ENCODE results near the gene RBM19. TPM values are rescaled to one million over a fixed set of nuclear protein-coding genes. Genes with fewer than 3 reads are reported as not detected.

The RBM19 gene
- polyA plus RNA-seq, 4 donors: 19.9 to 40.5 (median 27.2) TPM

DNA sequence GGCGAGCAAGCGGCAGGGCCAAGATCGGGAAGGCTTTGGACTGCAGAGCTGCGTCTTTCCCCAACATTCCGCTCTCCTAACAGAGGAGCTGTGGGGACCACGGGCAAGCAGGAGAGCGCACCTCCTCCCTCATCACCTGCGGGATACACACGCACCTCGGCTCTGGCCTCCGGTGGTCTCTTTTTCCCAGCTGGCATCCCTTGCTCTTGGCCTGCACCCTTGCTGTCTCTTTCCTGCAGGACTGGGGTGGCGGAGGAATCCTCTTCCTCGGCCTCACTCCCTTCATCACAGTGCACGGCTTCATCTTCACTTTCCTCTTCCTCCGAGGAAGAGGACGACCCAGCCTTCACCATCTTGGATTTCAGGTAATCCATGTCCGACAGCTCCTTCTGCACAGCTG lies 8.5 kb downstream of the RBM19 start:
- DNase-seq (ENCODE audit: low read depth in 4 of 4, low spot score in 3 of 4): no peak

DNA sequence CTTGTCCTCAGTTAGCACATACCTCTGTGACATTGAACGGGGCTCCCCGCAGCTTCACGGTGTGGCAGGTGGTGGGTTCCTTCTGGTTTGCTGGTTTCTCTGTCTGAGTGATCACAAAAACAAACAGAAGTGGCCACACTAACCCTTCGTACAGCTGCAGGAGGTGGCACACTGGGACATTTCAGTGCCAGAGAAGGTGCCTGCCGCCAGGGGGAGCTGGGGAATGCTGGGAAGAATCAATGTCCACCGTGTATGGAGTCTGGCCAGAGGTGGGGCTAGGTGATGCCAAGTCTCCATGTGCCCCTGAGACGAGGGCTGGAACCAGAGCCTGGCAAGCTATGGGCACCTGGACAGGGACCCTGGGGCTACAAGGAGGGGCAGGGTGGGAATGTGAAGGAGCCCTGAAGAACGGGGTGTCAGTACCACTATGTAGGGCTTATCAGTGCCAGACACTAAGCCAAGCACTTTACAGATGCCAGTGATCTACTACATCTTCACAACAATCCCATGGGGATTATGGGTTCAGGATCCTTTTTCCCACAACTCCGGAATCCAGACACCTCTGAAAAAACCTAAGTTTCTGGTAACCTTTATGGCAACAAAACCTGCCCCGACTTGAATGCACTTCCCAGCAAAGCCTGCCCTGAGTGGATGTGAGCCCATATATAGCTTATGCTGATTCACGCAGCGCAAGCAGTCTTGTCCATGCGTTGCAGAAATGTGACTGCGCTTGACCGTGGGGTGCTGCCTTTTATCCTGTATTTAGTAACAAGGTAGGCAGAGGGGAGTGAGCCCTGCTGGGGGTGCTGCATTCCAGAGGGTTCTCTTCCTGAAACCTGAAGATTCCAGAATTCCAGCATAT lies 10.8 kb downstream of the RBM19 start:
- no peak for DNase-seq (ENCODE audit: low read depth in 4 of 4, low spot score in 3 of 4)

DNA sequence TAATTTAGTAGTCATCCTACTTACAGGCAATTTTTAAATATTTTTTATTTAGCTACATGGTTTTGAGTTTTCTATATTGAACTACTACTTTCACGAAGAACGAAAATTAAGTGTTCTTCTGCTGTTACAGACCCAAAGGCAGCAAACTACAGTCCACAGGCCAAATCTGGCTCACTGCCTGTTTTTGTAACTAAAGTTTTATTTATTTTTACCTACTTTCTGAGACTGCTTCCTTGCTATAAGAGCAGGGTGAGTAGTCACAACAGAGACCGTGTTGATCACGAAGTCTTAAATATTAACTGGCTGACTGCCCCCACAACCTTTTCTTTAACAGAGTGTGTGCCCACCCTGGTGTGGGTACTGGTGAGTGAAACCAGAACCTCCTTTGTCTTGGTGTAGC lies 11.6 kb downstream of the RBM19 start:
- DNase-seq (ENCODE audit: low read depth in 4 of 4, low spot score in 3 of 4): no peak

GRCh38 chr12:113950873-113951272 lies 15.3 kb downstream of the RBM19 start:
- no peak for DNase-seq (ENCODE audit: low read depth in 4 of 4, low spot score in 3 of 4)

DNA sequence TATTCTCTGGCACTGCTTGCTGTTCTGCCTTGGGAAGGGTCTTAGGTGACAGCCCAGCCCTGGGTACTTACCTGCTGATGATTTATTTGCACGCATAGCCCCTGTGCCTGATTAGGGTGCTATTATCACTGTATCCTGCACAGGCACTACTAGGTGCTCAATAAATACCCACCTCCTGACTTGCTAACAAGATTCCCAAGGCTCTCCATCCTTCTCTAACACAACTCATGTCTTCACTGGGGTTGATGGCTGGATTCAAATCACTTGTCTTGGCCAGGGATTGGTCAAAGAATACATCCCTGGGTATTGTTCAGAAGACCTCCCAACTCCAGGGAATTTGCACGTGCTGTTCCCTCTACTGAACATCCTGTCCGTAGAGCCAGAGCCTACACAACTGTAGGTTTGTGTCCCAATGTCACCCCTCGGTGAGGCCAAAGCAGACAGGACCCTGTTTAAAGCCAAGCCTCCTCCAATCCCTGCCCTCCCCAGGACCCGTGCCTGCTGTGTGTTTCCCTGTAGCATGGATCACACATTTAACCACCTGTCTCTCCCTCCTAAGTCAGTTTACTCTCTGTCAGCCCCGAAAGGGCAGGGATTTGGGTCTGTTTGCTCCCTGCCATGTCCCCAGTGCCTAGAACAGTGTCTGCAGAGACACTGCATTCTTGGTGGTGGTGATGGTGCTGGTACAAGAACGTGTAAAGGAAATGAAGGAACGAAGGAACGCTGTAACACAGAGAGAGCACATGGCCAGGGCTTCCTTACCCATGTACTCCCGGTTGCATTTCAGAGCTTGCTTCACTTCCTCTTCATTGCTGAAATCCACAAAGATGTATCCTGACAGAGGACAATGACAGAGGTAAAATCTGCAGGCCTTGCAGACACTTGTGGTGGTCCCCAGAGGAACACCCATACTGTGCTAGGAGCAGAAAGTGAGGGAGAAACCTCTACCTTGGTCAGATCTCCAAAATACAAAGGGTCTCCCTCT lies 16.5 kb downstream of the RBM19 start:
- DNase-seq (ENCODE audit: low read depth in 4 of 4, low spot score in 3 of 4): no peak

DNA sequence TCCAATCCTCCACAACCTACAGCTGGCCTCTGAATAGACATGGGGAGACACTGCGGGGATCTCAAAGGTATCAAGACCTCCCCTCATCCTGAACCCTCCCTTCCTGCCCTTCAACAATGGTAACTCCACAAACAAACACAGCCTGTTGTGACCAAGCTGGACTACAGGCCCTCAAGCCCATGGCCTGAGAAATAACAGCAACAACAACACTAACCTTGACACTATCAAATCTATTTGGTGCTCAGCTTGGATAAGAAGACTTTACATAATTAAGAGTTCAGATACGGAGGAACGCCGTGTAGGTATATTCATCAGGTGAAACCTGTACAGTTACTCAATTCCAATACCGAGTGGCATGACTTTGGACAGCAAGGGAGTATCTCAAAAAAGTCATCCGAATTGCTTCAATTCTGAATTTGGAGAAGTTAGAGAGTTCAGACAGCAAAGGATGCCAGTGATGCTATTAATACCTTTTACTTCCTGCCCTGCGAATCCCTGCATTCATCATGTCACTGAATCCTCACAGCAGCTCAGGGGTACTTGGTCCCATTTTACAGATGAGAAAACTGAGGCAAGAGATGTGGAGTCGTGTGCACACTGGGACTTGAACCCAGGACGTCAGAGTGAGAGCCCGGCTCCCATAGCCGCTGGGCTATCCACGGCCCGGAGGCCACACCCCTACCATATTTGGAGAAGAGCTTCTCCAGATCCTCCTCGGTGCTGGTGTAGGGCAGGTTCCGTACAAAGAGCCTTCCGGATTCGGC lies 17.8 kb downstream of the RBM19 start:
- no peak for DNase-seq (ENCODE audit: low read depth in 4 of 4, low spot score in 3 of 4)

DNA sequence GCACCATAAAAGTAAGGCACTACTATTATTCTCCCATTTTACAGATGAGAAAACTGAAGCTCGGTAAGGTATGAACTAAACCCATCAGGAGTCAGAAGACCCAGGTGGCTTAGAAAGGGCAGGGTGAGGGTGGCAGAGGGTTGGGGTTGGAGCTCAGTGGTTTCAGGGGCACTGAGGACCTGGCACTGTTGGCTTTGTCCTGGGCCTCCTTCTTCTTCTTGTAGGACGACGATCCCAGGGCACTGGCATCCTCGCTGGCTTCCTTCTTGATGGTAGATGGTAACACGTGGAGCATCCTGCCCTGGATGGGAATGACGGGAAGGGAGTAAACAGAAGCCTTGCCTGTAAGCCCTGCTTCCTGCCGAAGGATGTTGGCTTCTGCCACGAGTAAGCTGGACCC lies 19.9 kb downstream of the RBM19 start:
- no peak for DNase-seq (ENCODE audit: low read depth in 4 of 4, low spot score in 3 of 4)

- DNase-seq (ENCODE audit: low read depth in 4 of 4, low spot score in 3 of 4): no peak
These were observed 20.7 kb downstream of the RBM19 start for GRCh38 chr12:113945174-113946173.

DNA sequence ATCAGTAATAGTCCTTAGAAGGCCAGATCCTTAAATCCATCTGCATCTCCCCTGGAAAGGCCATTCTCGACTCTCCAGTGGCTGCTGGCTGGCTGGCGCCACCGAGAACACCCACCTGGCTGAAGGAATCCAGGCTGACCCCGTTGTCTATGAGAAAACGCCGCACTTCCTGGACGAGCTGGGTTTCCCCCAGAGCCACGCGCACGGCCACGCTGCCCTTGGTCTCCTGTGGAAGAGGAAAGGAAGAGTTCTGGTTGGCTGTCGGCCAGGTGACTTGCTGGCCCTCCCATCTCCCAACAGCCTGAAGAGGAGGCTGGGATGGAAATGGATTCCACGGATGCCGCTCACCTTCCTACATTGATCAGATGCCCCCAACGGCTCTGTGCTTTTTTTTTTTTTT lies 23.9 kb downstream of the RBM19 start:
- no peak for DNase-seq (ENCODE audit: low read depth in 4 of 4, low spot score in 3 of 4)

DNA sequence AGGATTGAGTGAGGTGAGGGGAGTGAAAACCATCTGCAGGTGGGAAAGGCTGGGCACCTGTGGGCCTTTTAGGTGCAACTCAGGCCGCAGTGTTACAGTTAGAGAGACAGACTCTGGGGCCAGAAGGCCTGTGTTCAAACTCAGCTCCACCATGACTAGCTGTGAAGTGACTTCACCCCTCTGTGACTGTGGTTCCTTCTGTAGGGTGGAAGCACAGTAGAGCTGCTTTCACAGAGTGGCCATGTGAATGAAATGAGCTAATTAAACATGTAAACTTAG lies 25.0 kb downstream of the RBM19 start:
- DNase-seq (ENCODE audit: low read depth in 4 of 4, low spot score in 3 of 4): no peak

DNA sequence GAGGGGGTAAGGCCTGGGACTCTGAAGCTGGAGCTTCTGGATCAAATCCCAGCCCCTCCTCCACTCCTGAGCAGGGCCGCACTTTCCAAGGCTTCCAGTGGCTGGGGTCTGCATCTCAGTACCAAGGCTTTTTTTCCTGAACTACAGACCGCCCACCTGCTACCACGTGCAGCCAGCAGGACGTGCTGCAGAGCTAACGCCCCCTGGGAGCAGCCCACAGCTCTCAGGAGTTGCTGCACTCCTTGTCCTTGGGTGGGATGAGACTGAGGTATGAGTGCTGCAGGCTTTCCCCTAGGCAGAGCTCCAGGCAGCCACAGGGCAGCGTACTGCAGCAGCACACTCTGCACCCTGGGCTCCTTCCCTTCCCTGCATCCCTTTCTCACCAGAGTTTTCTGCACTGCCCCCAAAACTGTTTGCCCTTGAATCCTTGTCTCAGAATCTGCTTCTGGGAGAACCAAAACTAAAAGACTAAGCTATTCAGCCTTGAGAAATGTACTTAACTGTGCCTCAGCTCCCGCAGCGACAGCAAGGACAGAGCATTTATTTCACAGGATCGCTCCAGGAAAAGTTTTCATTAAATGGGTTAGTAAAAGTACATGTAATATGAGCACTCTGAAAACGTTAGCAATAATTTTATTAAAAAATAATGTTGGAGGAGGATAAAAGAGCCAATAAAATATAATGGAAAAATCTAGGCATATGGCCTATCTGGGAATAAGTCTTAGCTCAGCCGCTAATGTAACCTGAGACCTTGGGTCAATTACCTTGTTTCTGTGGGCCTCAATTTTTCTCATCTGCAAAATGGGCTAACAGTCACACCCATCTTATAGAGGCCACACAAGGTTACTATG lies 25.5 kb downstream of the RBM19 start:
- no peak for DNase-seq (ENCODE audit: low read depth in 4 of 4, low spot score in 3 of 4)

- no peak for DNase-seq (ENCODE audit: low read depth in 4 of 4, low spot score in 3 of 4)
These were observed 26.3 kb downstream of the RBM19 start for GRCh38 chr12:113939867-113940266.

DNA sequence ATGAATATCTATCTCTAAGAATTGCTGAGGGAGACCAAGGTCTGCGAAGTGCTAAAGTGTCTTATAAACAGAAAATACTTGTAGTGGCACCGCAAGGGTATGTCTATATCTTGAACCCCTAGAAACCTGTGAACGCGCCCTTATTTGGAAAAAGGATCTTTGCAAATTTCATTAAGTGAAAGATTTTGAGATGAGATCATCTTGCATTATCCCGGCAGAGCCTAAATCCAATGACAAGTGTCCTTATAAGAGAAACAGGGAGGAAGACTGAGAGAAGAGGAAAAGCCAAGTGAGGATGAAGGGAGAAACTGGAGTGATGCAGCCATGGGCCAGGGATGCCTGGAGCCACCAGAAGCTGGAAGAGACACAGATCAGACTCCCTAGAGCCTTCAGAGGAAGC lies 27.7 kb downstream of the RBM19 start:
- no peak for DNase-seq (ENCODE audit: low read depth in 4 of 4, low spot score in 3 of 4)

- no peak for DNase-seq (ENCODE audit: low read depth in 4 of 4, low spot score in 3 of 4)
These were observed 29.7 kb downstream of the RBM19 start for GRCh38 chr12:113936460-113936859.

DNA sequence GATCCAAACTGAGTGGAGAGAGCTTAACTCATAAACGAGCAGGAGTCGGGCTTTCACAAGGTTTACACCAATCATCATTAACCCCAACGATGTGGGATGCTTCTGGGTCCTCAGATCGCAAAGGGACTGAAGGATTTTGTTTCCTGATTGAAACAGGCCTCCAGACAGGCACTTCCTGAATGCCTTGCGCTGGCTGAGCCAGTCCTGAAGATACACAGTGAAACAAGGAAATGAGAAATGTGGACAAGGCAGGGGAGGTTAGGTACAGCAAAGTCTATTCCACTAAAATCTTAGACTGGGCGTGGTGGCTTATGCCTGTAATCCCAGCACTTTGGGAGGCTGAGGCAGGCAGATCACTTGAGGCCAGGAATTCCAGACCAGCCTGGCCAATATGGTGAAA lies 30.7 kb downstream of the RBM19 start:
- no peak for DNase-seq (ENCODE audit: low read depth in 4 of 4, low spot score in 3 of 4)

DNA sequence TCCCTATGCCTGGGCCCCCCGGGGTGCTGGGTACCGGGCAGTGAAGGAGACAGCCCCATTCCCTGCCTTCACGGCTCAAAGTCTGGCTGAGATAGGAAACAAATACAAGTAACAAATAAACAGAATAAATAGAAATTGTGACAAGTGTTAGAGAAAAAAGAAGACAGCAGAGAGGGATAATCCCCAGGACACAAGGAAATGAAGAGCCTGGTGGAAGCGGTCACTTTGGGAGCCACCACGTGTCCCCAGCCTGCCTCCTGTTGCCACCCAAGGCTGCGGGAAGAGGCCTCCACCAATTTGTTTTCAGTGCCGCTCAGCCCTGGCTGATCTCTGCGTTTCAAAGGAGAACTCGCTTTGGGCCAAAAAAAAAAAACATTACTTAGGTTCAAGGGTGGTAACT lies 31.2 kb downstream of the RBM19 start:
- DNase-seq (ENCODE audit: low read depth in 4 of 4, low spot score in 3 of 4): no peak

DNA sequence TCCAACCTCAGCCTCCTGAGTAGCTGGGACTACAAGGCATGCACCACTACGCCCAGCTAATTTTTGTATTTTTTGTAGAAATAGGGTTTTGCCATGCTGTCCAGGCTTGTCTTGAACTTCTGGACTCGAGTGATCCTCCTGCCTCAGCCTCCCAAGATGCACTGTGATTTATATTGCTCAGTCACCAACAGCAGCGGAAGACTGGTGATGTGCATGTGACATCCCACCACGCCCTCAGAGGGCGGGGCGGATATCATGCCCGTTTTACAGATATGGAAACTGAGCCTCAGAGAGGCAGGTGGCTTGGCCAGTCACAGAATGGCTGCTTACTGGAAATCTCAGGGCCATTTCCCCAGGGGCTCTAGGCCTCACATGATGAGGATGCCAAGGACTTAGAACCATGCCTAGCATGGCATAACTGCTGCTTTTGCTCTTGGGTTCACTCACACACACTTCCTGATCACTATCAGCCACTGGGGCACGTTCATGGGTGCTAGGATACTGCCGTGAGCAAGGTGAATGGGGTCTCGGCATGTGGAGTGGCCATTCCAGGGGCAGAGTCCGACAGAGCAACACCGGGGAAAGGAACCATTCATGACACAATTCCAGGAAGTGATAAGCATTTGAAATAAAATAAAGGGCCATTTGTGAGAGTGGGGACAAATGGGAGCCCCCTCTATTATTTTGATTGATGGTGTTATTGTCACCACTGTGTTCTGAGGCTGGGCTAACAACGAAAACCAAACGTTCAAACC lies 31.9 kb downstream of the RBM19 start:
- no peak for DNase-seq (ENCODE audit: low read depth in 4 of 4, low spot score in 3 of 4)

DNA sequence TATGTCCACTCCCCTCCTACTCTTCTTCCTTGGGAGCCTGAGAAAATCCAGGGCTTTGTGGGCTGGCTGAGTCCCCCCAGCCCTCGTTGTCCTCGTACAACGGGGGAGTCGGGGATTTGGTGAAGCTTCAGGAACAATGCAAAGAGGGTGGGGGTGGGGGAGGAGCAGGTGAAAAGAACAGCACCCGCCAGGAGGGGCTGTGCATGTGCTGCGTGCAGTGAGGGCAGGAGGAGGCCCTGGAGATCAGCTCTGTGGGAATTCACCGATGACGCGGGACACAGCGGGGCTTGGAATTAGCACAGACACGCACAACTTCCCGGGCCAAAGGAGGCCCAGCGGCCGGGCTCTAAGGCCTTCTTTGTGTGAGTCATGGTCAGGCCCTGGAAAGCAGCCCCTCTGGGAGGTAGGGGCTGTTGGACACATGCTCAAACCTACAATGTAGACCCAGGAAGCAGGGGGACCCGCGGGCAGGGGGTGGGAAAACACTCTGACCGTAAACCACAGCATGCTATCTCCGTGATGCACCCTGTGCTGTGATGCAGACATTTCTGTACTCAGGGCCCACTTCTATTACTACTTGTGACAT lies 32.8 kb downstream of the RBM19 start:
- DNase-seq (ENCODE audit: low read depth in 4 of 4, low spot score in 3 of 4): no peak

Data from left renal pelvis (tissue), 4 donors.